ENCODE results near the gene NECAP2.

- TF ChIP-seq CTCF (IDR thresholded peaks at IDR 0.05) = no peak
- TF ChIP-seq POLR2A (IDR thresholded peaks at IDR 0.05) = no peak
- no peak for TF ChIP-seq EP300 (IDR thresholded peaks at IDR 0.05)
- no peak for TF ChIP-seq POLR2AphosphoS5 (IDR thresholded peaks at IDR 0.05)
Observed at GRCh38 chr1:16442941-16443340, 2.4 kb downstream of the NECAP2 start.

Measured in suprapubic skin (tissue), 4 donors.